Brain microvascular endothelial cell (primary cell): Measurements from ENCODE around the gene DLGAP1.
A peak's percentile ranks its signal among the peaks of the same experiment; 100 is the strongest.

ENCODE experiments used
- DNase-seq: peaks from one replicate; pipeline ENCODE4 v3.0.0-alpha.2; 2020
- H3K27ac ChIP-seq: fragments of 250-450 bp; sonication (Bioruptor Pico); 2 replicates; pipeline ENCODE4 v1.5.1; 2020; ENCODE audit warnings: mild to moderate bottlenecking, moderate library complexity
- H3K27me3 ChIP-seq: fragments of 250-450 bp; sonication (Bioruptor Pico); replicated peaks from 2 replicates; pipeline ENCODE4 v1.5.1; 2020; ENCODE audit warnings: mild to moderate bottlenecking
- H3K36me3 ChIP-seq: fragments of 250-450 bp; sonication (Bioruptor Pico); replicated peaks from 2 replicates; pipeline ENCODE4 v1.5.1; 2020; ENCODE audit warnings: mild to moderate bottlenecking
- H3K4me3 ChIP-seq: 2 replicates; pipeline ENCODE4 v1.5.1; 2011; ENCODE audit warnings: low read depth, mild to moderate bottlenecking, control low read depth, low read length, moderate library complexity
- CTCF ChIP-seq: IDR thresholded peaks from 2 replicates; pipeline ENCODE4 v1.5.1; 2011; ENCODE audit warnings: low read depth, mild to moderate bottlenecking, moderate library complexity, low read length, control low read depth, inconsistent platforms; ENCODE audit errors: missing control alignments
- in situ Hi-C: cut with HindIII; loops from 2 replicates; pipeline ENCODE4 v1.10.0; 2017; ENCODE audit warnings: low sequenced_read_pairs, low pct_ligation_motif_present

Gene DLGAP1

GRCh38 chr18:3631887-3632286, 823.2 kb downstream of the DLGAP1 start:
- in situ Hi-C loops: no loop called here
- DNase-seq: no peak
- Histone ChIP-seq H3K4me3 (no peak overlapping the region), H3K27ac (no peak overlapping the region), H3K36me3 (no peaks in the 10 kb centered on the region), H3K27me3 (no peaks in the 10 kb centered on the region)
- TF ChIP-seq CTCF: no peak

- Histone ChIP-seq H3K27ac (no peak overlapping the region), H3K27me3 (no peaks in the 10 kb centered on the region), H3K36me3 (no peaks in the 10 kb centered on the region), H3K4me3 (no peak overlapping the region)
- no peak for DNase-seq
- TF ChIP-seq CTCF: no peak
- in situ Hi-C loops: no loop called here
These were observed 828.1 kb downstream of the DLGAP1 start for GRCh38 chr18:3626929-3627458.

- no peak for TF ChIP-seq CTCF
- no peak overlapping the region for H3K4me3 ChIP-seq
- in situ Hi-C loops: no loop called here
- DNase-seq: no peak
- peak overlapping the region; percentile 99 for H3K27ac ChIP-seq
- no peaks in the 10 kb centered on the region for H3K27me3 ChIP-seq
- no peaks in the 10 kb centered on the region for H3K36me3 ChIP-seq
These were observed 829.4 kb downstream of the DLGAP1 start for GRCh38 chr18:3625742-3626091.

- TF ChIP-seq CTCF: no peak
- no peaks in the 10 kb centered on the region for H3K27me3 ChIP-seq
- no peak overlapping the region for H3K4me3 ChIP-seq
- peak overlapping the region; percentile 99 for H3K27ac ChIP-seq
- H3K36me3 ChIP-seq: no peaks in the 10 kb centered on the region
- DNase-seq: peak; percentile 96
- in situ Hi-C loops: no loop called here
These were observed 830.0 kb downstream of the DLGAP1 start for GRCh38 chr18:3624935-3625741.

- Histone ChIP-seq H3K27ac (peak overlapping the region; percentile 99), H3K4me3 (peak overlapping the region; percentile 35), H3K36me3 (no peaks in the 10 kb centered on the region), H3K27me3 (no peaks in the 10 kb centered on the region)
- TF ChIP-seq CTCF: no peak
- no peak for DNase-seq
- in situ Hi-C loops: no loop called here
These were observed 830.6 kb downstream of the DLGAP1 start for GRCh38 chr18:3624546-3624934.
